ENCODE measurements around the gene LSAMP. TPM values are rescaled to one million over a fixed set of nuclear protein-coding genes. Genes with fewer than 3 reads are reported as not detected.

LSAMP gene
- total RNA-seq, 1 experiment from 2014 or later: 5.7 TPM

DNA sequence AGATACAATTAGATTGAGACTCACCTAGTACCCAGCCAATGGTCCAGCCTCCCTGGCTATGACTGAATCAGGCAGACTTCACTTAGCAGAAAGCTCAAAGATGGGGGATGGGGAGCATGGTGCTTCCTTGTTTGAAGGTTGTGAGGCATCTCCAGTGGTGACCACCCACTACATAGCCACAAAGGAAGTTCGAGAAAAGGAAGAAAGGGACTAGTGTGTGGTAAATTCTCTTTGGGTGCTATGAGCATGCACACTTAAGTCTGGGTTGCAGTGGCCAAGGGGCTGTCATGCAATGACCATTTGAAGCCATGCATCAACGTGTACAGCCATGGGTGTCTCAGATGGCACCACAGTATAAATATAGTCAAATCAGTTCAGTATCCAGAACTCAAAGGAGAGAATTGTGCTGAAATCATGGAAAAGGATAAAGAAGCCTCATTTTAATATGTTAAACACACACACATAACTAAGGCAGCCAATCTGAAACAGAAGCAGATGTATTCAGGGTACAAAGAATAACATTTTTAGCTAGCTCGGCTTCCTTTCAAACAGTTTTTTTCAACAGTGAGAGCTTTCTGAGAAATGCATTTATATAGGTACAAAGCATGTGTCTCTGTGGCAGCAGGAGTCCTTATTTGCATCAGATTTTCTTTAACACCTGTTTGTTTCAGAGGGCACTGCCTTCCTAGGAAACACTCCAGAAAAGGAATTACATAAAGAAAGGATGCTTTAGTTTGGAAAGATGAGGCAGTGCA lies 546.5 kb downstream of the LSAMP start:
- H3K4me3 Mint-ChIP-seq: no peak overlapping the region
- peaks cover 3% of the 10 kb centered on the region; the same call in 1 of the 2 replicates for H3K9me3 Mint-ChIP-seq
- no peaks in the 10 kb centered on the region for H3K27me3 Mint-ChIP-seq (ENCODE audit: low read depth)
- DNase-seq (ENCODE audit: low spot score) (no peak), ATAC-seq (no peak)
- H3K4me1 Mint-ChIP-seq: peaks cover 24% of the 10 kb centered on the region
- H3K36me3 Mint-ChIP-seq: no peaks in the 10 kb centered on the region
- H3K27ac Mint-ChIP-seq: 0 out of 2 replicates have a peak overlapping the region, but pooled peaks have one; percentile 55
- POLR2A ChIA-PET: no interaction called here
- TF ChIP-seq NFYB (CRISPR knock-in tag; conservative IDR thresholded peaks at IDR 0.05; ENCODE audit: low read depth) (no peak), TEAD4 (CRISPR knock-in tag; IDR thresholded peaks at IDR 0.05) (no peak), NR2C2 (CRISPR knock-in tag; IDR thresholded peaks at IDR 0.05) (no peak), HMGA2 (CRISPR knock-in tag; IDR thresholded peaks at IDR 0.05) (no peak), SP1 (CRISPR knock-in tag; conservative IDR thresholded peaks at IDR 0.05) (no peak)
- TF ChIP-seq, protein P1, sequence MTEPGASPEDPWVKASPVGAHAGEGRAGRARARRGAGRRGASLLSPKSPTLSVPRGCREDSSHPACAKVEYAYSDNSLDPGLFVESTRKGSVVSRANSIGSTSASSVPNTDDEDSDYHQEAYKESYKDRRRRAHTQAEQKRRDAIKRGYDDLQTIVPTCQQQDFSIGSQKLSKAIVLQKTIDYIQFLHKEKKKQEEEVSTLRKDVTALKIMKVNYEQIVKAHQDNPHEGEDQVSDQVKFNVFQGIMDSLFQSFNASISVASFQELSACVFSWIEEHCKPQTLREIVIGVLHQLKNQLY (CRISPR knock-in tag; IDR thresholded peaks at IDR 0.05): no peak
- TF ChIP-seq, protein P2, sequence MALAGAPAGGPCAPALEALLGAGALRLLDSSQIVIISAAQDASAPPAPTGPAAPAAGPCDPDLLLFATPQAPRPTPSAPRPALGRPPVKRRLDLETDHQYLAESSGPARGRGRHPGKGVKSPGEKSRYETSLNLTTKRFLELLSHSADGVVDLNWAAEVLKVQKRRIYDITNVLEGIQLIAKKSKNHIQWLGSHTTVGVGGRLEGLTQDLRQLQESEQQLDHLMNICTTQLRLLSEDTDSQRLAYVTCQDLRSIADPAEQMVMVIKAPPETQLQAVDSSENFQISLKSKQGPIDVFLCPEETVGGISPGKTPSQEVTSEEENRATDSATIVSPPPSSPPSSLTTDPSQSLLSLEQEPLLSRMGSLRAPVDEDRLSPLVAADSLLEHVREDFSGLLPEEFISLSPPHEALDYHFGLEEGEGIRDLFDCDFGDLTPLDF (CRISPR knock-in tag; IDR thresholded peaks at IDR 0.05): no peak
- TF ChIP-seq, protein P3, sequence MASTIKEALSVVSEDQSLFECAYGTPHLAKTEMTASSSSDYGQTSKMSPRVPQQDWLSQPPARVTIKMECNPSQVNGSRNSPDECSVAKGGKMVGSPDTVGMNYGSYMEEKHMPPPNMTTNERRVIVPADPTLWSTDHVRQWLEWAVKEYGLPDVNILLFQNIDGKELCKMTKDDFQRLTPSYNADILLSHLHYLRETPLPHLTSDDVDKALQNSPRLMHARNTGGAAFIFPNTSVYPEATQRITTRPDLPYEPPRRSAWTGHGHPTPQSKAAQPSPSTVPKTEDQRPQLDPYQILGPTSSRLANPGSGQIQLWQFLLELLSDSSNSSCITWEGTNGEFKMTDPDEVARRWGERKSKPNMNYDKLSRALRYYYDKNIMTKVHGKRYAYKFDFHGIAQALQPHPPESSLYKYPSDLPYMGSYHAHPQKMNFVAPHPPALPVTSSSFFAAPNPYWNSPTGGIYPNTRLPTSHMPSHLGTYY (CRISPR knock-in tag; IDR thresholded peaks at IDR 0.05): no peak
- TF ChIP-seq, protein P4, sequence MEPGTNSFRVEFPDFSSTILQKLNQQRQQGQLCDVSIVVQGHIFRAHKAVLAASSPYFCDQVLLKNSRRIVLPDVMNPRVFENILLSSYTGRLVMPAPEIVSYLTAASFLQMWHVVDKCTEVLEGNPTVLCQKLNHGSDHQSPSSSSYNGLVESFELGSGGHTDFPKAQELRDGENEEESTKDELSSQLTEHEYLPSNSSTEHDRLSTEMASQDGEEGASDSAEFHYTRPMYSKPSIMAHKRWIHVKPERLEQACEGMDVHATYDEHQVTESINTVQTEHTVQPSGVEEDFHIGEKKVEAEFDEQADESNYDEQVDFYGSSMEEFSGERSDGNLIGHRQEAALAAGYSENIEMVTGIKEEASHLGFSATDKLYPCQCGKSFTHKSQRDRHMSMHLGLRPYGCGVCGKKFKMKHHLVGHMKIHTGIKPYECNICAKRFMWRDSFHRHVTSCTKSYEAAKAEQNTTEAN (CRISPR knock-in tag; IDR thresholded peaks at IDR 0.05): no peak
- TF ChIP-seq, protein P5, sequence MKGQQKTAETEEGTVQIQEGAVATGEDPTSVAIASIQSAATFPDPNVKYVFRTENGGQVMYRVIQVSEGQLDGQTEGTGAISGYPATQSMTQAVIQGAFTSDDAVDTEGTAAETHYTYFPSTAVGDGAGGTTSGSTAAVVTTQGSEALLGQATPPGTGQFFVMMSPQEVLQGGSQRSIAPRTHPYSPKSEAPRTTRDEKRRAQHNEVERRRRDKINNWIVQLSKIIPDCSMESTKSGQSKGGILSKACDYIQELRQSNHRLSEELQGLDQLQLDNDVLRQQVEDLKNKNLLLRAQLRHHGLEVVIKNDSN (CRISPR knock-in tag; IDR thresholded peaks at IDR 0.05): no peak
- TF ChIP-seq, protein P6, sequence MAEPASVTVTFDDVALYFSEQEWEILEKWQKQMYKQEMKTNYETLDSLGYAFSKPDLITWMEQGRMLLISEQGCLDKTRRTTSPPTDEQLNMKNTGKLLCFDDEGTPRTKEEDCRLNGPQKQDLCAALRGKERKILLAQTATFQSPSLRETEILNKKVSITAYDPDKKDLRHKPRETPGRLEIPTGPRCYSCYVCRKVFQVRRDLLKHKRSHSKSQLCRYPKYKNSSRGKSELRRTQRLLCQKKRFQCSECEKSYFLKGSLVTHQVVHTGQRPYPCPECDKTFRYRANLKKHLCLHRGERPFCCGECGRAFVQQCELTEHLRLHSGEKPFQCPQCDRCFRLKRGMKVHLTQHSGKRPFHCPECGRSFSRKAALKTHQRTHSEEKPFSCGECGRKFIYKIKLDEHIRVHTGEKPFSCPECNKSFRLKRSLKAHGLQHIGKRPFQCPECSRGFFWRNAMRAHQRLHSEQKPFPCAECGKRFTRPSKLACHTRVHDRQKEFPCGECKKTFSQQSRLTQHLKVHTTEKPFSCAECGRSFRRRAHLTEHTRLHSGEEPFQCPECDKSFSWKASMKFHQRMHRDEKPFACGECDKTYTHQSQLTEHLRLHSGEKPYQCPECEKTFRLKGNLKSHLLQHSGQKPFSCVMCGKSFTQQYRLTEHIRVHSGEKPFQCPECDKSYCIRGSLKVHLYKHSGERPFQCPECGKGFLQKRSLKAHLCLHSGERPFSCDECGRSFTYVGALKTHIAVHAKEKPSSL (CRISPR knock-in tag; conservative IDR thresholded peaks at IDR 0.05): no peak
- TF ChIP-seq, protein P7, sequence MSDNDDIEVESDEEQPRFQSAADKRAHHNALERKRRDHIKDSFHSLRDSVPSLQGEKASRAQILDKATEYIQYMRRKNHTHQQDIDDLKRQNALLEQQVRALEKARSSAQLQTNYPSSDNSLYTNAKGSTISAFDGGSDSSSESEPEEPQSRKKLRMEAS (CRISPR knock-in tag; IDR thresholded peaks at IDR 0.05): no peak
- CTCF ChIA-PET: interaction anchor here (0.9 kb wide), 1 partner anchor 24 kb away, joined by 3 read pairs; no protein-coding TSS in a partner anchor

DNA sequence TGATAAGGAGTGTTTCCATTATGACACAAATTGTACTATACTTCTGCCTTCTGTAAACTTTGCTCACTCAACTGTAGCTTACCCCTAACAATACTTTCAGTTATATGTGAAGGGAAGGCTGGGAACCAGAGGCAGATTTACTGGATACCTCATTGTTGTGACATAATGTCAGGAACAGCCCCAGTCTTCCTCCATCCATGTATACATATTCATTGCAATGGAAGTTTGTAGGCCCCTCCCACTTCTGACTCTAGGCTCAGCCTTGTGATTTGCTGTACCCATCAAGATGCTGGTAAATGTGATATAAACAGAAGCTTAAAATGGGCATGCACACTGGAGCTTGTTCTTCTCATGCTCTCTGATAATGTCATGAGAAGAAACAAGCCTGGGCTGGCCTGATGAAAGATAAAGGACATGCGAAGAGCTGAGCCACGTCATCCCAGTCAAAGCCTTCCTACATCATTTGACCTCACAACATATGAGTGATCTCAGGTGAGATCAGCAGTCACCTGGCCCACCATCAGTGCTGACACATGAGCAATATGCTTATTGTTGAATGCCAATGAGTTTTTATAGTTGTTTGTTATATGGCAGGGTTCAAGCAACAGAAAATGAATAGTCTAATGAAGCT lies 554.2 kb downstream of the LSAMP start:
- H3K36me3 Mint-ChIP-seq: no peaks in the 10 kb centered on the region
- no peaks in the 10 kb centered on the region for H3K27me3 Mint-ChIP-seq (ENCODE audit: low read depth)
- H3K4me1 Mint-ChIP-seq: peaks cover 3% of the 10 kb centered on the region
- ATAC-seq (no peak), DNase-seq (ENCODE audit: low spot score) (no peak)
- no peak overlapping the region for H3K4me3 Mint-ChIP-seq
- CTCF ChIA-PET: no interaction called here
- H3K9me3 Mint-ChIP-seq: no peaks in the 10 kb centered on the region
- POLR2A ChIA-PET: no interaction called here
- H3K27ac Mint-ChIP-seq: no peak overlapping the region
- TF ChIP-seq, protein P8, sequence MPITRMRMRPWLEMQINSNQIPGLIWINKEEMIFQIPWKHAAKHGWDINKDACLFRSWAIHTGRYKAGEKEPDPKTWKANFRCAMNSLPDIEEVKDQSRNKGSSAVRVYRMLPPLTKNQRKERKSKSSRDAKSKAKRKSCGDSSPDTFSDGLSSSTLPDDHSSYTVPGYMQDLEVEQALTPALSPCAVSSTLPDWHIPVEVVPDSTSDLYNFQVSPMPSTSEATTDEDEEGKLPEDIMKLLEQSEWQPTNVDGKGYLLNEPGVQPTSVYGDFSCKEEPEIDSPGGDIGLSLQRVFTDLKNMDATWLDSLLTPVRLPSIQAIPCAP (CRISPR knock-in tag; IDR thresholded peaks at IDR 0.05): no peak
- TF ChIP-seq ZNF416 (CRISPR knock-in tag; IDR thresholded peaks at IDR 0.05): no peak
- TF ChIP-seq ZNF317 (CRISPR knock-in tag; IDR thresholded peaks at IDR 0.05; ENCODE audit: borderline replicate concordance, low read depth): no peak
- no peak for TF ChIP-seq TEAD1 (CRISPR knock-in tag; IDR thresholded peaks at IDR 0.05)
- TF ChIP-seq, protein P9, sequence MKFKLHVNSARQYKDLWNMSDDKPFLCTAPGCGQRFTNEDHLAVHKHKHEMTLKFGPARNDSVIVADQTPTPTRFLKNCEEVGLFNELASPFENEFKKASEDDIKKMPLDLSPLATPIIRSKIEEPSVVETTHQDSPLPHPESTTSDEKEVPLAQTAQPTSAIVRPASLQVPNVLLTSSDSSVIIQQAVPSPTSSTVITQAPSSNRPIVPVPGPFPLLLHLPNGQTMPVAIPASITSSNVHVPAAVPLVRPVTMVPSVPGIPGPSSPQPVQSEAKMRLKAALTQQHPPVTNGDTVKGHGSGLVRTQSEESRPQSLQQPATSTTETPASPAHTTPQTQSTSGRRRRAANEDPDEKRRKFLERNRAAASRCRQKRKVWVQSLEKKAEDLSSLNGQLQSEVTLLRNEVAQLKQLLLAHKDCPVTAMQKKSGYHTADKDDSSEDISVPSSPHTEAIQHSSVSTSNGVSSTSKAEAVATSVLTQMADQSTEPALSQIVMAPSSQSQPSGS (CRISPR knock-in tag; IDR thresholded peaks at IDR 0.05; ENCODE audit: borderline replicate concordance, low read depth): no peak
- no peak for TF ChIP-seq ATF1 (CRISPR knock-in tag; IDR thresholded peaks at IDR 0.05)
- TF ChIP-seq PRRX2 (CRISPR knock-in tag; IDR thresholded peaks at IDR 0.05): no peak
